K562 (cell line): ENCODE measurements around the gene TBC1D5. TPM values are rescaled to one million over a fixed set of nuclear protein-coding genes. Genes with fewer than 3 reads are reported as not detected.

Experiments
- ATAC-seq: fragments of 200-7000 bp; cut with Tn5 transposase; 3 replicates; pipeline ENCODE4 v1.9.1; 2020; ENCODE audit warnings: moderate library complexity
- BruUV-seq: library from RNA; stranded (reverse); fragments of 400-500 nt; replicated peaks from 2 replicates; lab custom pipeline; 2021; lab: Mats Ljungman, UMichigan
- CTCF ChIA-PET: fragments of 300-600 bp; formaldehyde crosslinking; extraction: SDS; loops from one replicate; lab custom pipeline; 2021; ENCODE audit warnings: low intra/inter-chr PET ratio; lab: Yijun Ruan, JAX
- POLR2A ChIA-PET: fragments of 300-600, 350-650 bp; sonication (Branson Sonifier 250); formaldehyde crosslinking; extraction: SDS; loops from one replicate; lab custom pipeline; 2021; ENCODE audit warnings: antibody characterized with exemption, inconsistent platforms; lab: Yijun Ruan, JAX
- DNase-seq, 4 experiments: peaks; one replicate each; pipeline versions ENCODE4 v3.0.0 to v3.0.0-alpha.2; 2011 to 2018; ENCODE audit warnings: low spot score in 3 of 4, mixed read lengths in 3 of 4; ENCODE audit errors: extremely low read depth in 1 of 4
- FAIRE-seq: peaks from 2 replicates; lab custom pipeline; 2011; peaks lifted over from hg19 to GRCh38; lab: Jason Lieb, UNC
- H2AFZ ChIP-seq: 2 replicates; pipeline ENCODE4 v1.6.0; 2011; ENCODE audit warnings: low read depth, low read length, control low read depth, inconsistent platforms
- H3K27ac ChIP-seq: fragments of 200-600 bp; 3 replicates; pipeline ENCODE4 v1.8.0; 2011; ENCODE audit warnings: low read depth, mild to moderate bottlenecking, control low read depth, inconsistent platforms, low read length, moderate library complexity, mixed read lengths; ENCODE audit errors: extremely low read depth
- H3K27me3 ChIP-seq, 2 experiments: fragments of 300-600 bp in 1 of 2; 2 replicates in 1 of 2; 3 replicates in 1 of 2; pipeline versions ENCODE4 v1.6.0 to v1.8.0; 2011; ENCODE audit warnings: inconsistent platforms in 2 of 2, low read length in 2 of 2, mild to moderate bottlenecking in 1 of 2, mixed read lengths in 1 of 2, moderate library complexity in 1 of 2; ENCODE audit not compliant: control insufficient read depth in 2 of 2, insufficient read depth in 2 of 2
- H3K36me3 ChIP-seq: fragments of 300-600 bp; 3 replicates; pipeline ENCODE4 v1.8.0; 2011; ENCODE audit warnings: mild to moderate bottlenecking, low read length, inconsistent platforms; ENCODE audit not compliant: control insufficient read depth, insufficient read depth
- H3K4me1 ChIP-seq, 2 experiments: fragments of 200-600 bp in 1 of 2; replicated peaks in 1 of 2; 2 replicates in 1 of 2; 3 replicates in 1 of 2; pipeline versions ENCODE4 v1.5.1 to v1.8.0; 2011; ENCODE audit warnings: inconsistent platforms in 2 of 2, low read length in 2 of 2, mild to moderate bottlenecking in 1 of 2, mixed read lengths in 1 of 2, moderate library complexity in 1 of 2; ENCODE audit not compliant: control insufficient read depth in 2 of 2, insufficient read depth in 2 of 2
- H3K4me2 ChIP-seq: 2 replicates; pipeline ENCODE4 v1.6.1; 2011; ENCODE audit warnings: low read length, control low read depth, inconsistent platforms, mixed read lengths; ENCODE audit not compliant: insufficient read depth
- H3K4me3 ChIP-seq: fragments of 200-600 bp; sonication (generic), shearing (Covaris generic); 2 replicates; pipeline ENCODE4 v1.5.1; 2016; ENCODE audit warnings: control low read depth, inconsistent platforms
- H3K79me2 ChIP-seq: fragments of 200-600 bp; 3 replicates; pipeline ENCODE4 v1.8.0; 2011; ENCODE audit warnings: low read length, inconsistent platforms; ENCODE audit not compliant: control insufficient read depth, insufficient read depth
- H3K9ac ChIP-seq, 2 experiments: 2 replicates each; pipeline versions ENCODE4 v1.6.0 to v1.6.1; 2011; ENCODE audit warnings: low read depth in 2 of 2, low read length in 2 of 2, control low read depth in 1 of 2, inconsistent platforms in 1 of 2, mild to moderate bottlenecking in 1 of 2, mixed read lengths in 1 of 2; ENCODE audit not compliant: insufficient read depth in 1 of 2
- H3K9me1 ChIP-seq: one replicate; pipeline ENCODE4 v1.6.0; 2011; ENCODE audit warnings: inconsistent platforms, mild to moderate bottlenecking, low read length, moderate library complexity; ENCODE audit not compliant: control insufficient read depth, insufficient read depth
- H3K9me3 ChIP-seq: replicated peaks from 2 replicates; pipeline ENCODE4 v1.5.1; 2011; ENCODE audit warnings: low read depth, low read length, inconsistent platforms; ENCODE audit not compliant: control insufficient read depth, insufficient read depth
- H4K20me1 ChIP-seq: replicated peaks from 2 replicates; pipeline ENCODE4 v1.6.1; 2011; ENCODE audit warnings: low read length, inconsistent platforms, mixed read lengths; ENCODE audit not compliant: control insufficient read depth, insufficient read depth
- MEF2A ChIP-seq: IDR thresholded peaks from 2 replicates; pipeline ENCODE4 v1.6.1; 2011; ENCODE audit warnings: low read depth, mild to moderate bottlenecking, low read length, moderate library complexity; ENCODE audit not compliant: control insufficient read depth
- NFE2 ChIP-seq: IDR thresholded peaks from 2 replicates; pipeline ENCODE4 v1.6.1; 2014; ENCODE audit warnings: antibody characterized with exemption, low read depth
- SAFB ChIP-seq: fragments of 200-400 bp; formaldehyde crosslinking; IDR thresholded peaks from 2 replicates; pipeline ENCODE4 v1.6.1; 2017; ENCODE audit warnings: low read depth, low read length, borderline replicate concordance
- SAP30 ChIP-seq: fragments of 200-600 bp; sonication (generic); IDR thresholded peaks from 2 replicates; pipeline ENCODE4 v1.6.1; 2012; ENCODE audit warnings: borderline replicate concordance, low read depth, mild to moderate bottlenecking, moderate library complexity, low read length, control low read depth, inconsistent platforms; ENCODE audit not compliant: insufficient read depth, poor library complexity, severe bottlenecking
- TRIM24 ChIP-seq, 2 experiments: fragments of 450-650 bp; IDR thresholded peaks; 2 replicates each; pipeline ENCODE4 v1.6.1; 2016
- WGBS: fragments of 100-300 bp; shearing (Covaris generic); methylation state at CpG from one replicate; pipeline ENCODE4 v1.1.6; 2016; ENCODE audit warnings: low coverage, mixed read lengths; ENCODE audit not compliant: insufficient coverage; ENCODE audit errors: missing lambda C conversion rate; 5-methylcytosine and 5-hydroxymethylcytosine counted together
- in situ Hi-C: fragments of 300-500 bp; cut with MboI; formaldehyde crosslinking; loops from 4 replicates; pipeline ENCODE4 v1.15.0; 2018; ENCODE audit warnings: inconsistent platforms, mixed read lengths
- intact Hi-C: fragments of 100-400 bp; cut with micrococcal nuclease; formaldehyde crosslinking; loops from 2 replicates; pipeline ENCODE4 v1.14.2; 2022
- polyA plus RNA-seq, 8 experiments: library from polyadenylated mRNA; depleted of rRNA in 4 of 8; stranded (reverse) in 5 of 8; unstranded in 3 of 8; fragments of >200 nt; fragmentation: Nextera tagmentation in 2 of 8; fragmentation: Illumina TruSeq in 1 of 8; extraction: Ambion mirVana in 2 of 8; extraction: Trizol in 1 of 8; gene quantifications; 2 replicates each; pipeline versions ENCODE4 v1.2.1 to v1.2.3, GENCODE V29; 2011 to 2014; ENCODE audit warnings: inconsistent platforms in 1 of 8, missing spikeins in 1 of 8
- total RNA-seq, 7 experiments: library from RNA; depleted of rRNA in 6 of 7; stranded (reverse); fragments of >200 nt in 6 of 7; fragmentation: Illumina TruSeq in 2 of 7; extraction: Trizol in 2 of 7; gene quantifications; 2 replicates each; pipeline versions ENCODE4 v1.2.1 to v1.2.3, GENCODE V29; 2011 to 2021; ENCODE audit warnings: low replicate concordance in 1 of 7
- TF ChIP-seq, protein P1 (sequence below): sonication (generic); formaldehyde crosslinking; IDR thresholded peaks from 2 replicates; pipeline ENCODE4 v1.8.0; 2022; ENCODE audit warnings: mild to moderate bottlenecking, missing genetic modification reagents

Gene TBC1D5
- total and polyA plus RNA-seq, 9 of the 15 experiments (the other 6 are each of a cell fraction or from before 2014, with no cell fraction given): 2.9 to 38.1 (median 25.6) TPM

DNA sequence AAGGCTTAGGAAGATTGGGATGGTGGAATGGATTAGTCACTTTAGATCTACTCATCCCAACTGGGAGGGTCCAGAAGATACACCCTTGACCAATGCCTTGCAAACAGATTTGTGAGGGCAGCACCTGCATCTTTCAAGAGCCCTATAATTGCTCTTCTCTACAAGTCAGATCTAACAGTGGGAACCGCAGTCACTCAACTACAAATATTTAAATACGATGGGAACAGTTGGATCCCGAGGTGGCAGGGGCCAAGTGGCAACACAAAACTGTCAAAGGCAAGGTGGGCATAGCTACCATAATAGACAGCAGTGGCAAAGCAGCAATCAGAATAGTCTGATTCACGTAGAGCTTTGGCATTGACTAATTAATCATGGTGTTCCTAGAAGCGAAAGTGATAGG lies 152.0 kb downstream of the TBC1D5 start:
- no peaks in the 10 kb centered on the region for H3K4me1 ChIP-seq
- BruUV-seq: no TSS peak
- H3K27me3 ChIP-seq: no peaks in the 10 kb centered on the region
- no peaks in the 10 kb centered on the region for H4K20me1 ChIP-seq
- DNase-seq: no peak
- ATAC-seq: no peak
- CTCF ChIA-PET: no interaction called here
- intact Hi-C loops: no loop called here
- POLR2A ChIA-PET: no interaction called here
- in situ Hi-C loops: no loop called here
- no peak for TF ChIP-seq TRIM24 (IDR thresholded peaks at IDR 0.05)
- TF ChIP-seq NFE2: no peak
- TF ChIP-seq, protein P1, sequence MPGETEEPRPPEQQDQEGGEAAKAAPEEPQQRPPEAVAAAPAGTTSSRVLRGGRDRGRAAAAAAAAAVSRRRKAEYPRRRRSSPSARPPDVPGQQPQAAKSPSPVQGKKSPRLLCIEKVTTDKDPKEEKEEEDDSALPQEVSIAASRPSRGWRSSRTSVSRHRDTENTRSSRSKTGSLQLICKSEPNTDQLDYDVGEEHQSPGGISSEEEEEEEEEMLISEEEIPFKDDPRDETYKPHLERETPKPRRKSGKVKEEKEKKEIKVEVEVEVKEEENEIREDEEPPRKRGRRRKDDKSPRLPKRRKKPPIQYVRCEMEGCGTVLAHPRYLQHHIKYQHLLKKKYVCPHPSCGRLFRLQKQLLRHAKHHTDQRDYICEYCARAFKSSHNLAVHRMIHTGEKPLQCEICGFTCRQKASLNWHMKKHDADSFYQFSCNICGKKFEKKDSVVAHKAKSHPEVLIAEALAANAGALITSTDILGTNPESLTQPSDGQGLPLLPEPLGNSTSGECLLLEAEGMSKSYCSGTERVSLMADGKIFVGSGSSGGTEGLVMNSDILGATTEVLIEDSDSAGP (CRISPR knock-in tag): no peak
- TF ChIP-seq SAP30: no peak
- no peak for TF ChIP-seq MEF2A
- TF ChIP-seq SAFB: no peak
- FAIRE-seq: no peak
- H3K27ac ChIP-seq: no peak overlapping the region
- H3K36me3 ChIP-seq: no peaks in the 10 kb centered on the region
- H3K9ac ChIP-seq: no peak overlapping the region
- no peak overlapping the region for H2AFZ ChIP-seq
- H3K4me3 ChIP-seq: no peak overlapping the region
- no peak overlapping the region for H3K4me2 ChIP-seq
- no peaks in the 10 kb centered on the region for H3K9me3 ChIP-seq
- no peaks in the 10 kb centered on the region for H3K9me1 ChIP-seq
- 52% methylated on average over 5 of the region's 5 CpGs for WGBS
- H3K79me2 ChIP-seq: no peaks in the 10 kb centered on the region
